ENCODE data around the gene CD40. TPM values are rescaled to one million over a fixed set of nuclear protein-coding genes. Genes with fewer than 3 reads are reported as not detected.

The CD40 gene
- total and polyA plus RNA-seq, 2 of the 8 experiments (the other 6 are each of a cell fraction or from before 2014, with no cell fraction given), result 14.5 to 18.8 TPM

DNA sequence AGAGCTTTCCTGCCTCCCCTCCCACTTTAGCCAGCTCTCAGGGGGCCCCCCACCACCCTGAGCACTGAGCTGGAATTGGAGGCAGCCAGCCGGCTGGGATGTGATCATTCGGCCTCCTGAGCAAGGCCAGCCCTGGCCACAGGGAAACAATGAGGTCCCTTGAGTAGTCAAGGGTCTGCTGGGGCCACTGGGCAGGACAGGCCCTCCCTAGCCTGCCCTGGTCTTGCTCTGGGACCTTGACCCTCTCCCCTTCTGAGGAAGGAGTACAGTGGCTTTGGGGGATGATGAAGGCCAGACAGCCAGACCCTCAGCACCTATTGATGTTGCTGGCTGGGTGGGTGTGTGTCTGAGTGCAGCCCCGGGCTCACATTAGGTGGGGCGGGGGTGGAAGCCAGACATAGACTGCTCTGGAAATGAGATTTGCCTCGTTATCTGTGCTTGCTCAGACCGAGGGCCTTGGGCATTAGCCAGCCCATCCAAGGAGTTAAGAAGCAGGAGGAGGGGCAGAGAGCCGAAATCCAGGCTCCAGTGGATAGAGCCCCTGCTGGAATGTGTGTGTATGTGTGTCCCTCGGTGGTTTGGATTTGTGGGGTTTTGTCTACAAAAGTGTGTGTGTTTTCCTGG is 21.3 kb downstream of the CD40 start:
- FAIRE-seq (no peak), DNase-seq (ENCODE audit: low read depth in 1 of 2, low spot score in 2 of 2) (no peak)
- Histone ChIP-seq H3K79me1 (ENCODE audit: low read depth, low read length) (no peaks in the 10 kb centered on the region), H4K5ac (ENCODE audit: insufficient read length, low read depth, low read length) (no peak overlapping the region), H2AK5ac (ENCODE audit: low read depth, low read length) (no peak overlapping the region), H3K36me3 (ENCODE audit: control insufficient read depth in 2 of 4, insufficient read depth in 4 of 4, low read length in 3 of 4) (no peaks in the 10 kb centered on the region), H2BK120ac (replicated peaks; ENCODE audit: low read depth, low read length) (no peak overlapping the region), H3K27me3 (replicated peaks in 1 of 4; ENCODE audit: control insufficient read depth in 3 of 4, extremely low read depth in 1 of 4, insufficient read depth in 3 of 4, low read length in 3 of 4) (no peaks in the 10 kb centered on the region), H3K56ac (replicated peaks; ENCODE audit: insufficient read length, low read depth, low read length) (no peak overlapping the region), H3K4me2 (ENCODE audit: insufficient read depth in 1 of 2, low read depth in 2 of 2, low read length in 2 of 2) (no peak overlapping the region; a peak in 1 of 4 replicates), H2BK12ac (ENCODE audit: low read depth, low read length) (peak overlapping the region; percentile 68; the same call in 1 of the 2 replicates), H3K27ac (ENCODE audit: low read depth, low read length) (no peak overlapping the region), H3K4ac (replicated peaks; ENCODE audit: insufficient read length, low read depth, low read length) (no peak overlapping the region), H2AFZ (ENCODE audit: low read length) (no peak overlapping the region), H2BK5ac (ENCODE audit: low read depth, low read length) (peak overlapping the region; percentile 24; the same call in 1 of the 2 replicates), H3K23me2 (ENCODE audit: low read depth, low read length) (no peaks in the 10 kb centered on the region), H2BK20ac (ENCODE audit: low read length) (peak overlapping the region; percentile 90; the same call in 1 of the 2 replicates), H2BK15ac (ENCODE audit: low read length) (0 out of 2 replicates have a peak overlapping the region, but pooled peaks have one; percentile 61), H3K4me3 (ENCODE audit: extremely low read depth in 1 of 4, insufficient read depth in 2 of 4, low read depth in 3 of 4, low read length in 4 of 4) (no peak overlapping the region), H3K9ac (replicated peaks in 1 of 4; ENCODE audit: extremely low read depth in 1 of 4, low read depth in 3 of 4, low read length in 3 of 4) (no peak overlapping the region; a peak in 1 of 7 replicates), H4K91ac (replicated peaks; ENCODE audit: insufficient read length, low read length) (peak overlapping the region; percentile 25), H4K8ac (ENCODE audit: extremely low read depth, insufficient read depth, low read length) (peak overlapping the region; percentile 42; the same call in 1 of the 2 replicates), H3K9me3 (ENCODE audit: insufficient read depth in 2 of 2, low read depth in 1 of 2, low read length in 1 of 2) (no peaks in the 10 kb centered on the region), H3K14ac (ENCODE audit: insufficient read length) (no peak overlapping the region), H3K79me2 (ENCODE audit: control insufficient read depth in 1 of 2, insufficient read depth in 2 of 2, low read length in 2 of 2) (no peaks in the 10 kb centered on the region), H4K20me1 (replicated peaks in 1 of 2; ENCODE audit: control insufficient read depth in 1 of 2, insufficient read depth in 2 of 2, low read length in 2 of 2) (no peaks in the 10 kb centered on the region), H3K23ac (ENCODE audit: insufficient read length) (no peak overlapping the region), H3K4me1 (replicated peaks in 1 of 4; ENCODE audit: control insufficient read depth in 3 of 4, insufficient read depth in 4 of 4, low read length in 3 of 4) (peaks cover 3 to 18% (median 11%) of the 10 kb centered on the region in 4 experiments), H3K18ac (ENCODE audit: extremely low read depth, low read length) (peak overlapping the region; percentile 32; the same call in 1 of the 2 replicates)
- no peak for TF ChIP-seq JUND (IDR thresholded peaks at IDR 0.05; ENCODE audit: low read length)
- TF ChIP-seq TBP (IDR thresholded peaks at IDR 0.05; ENCODE audit: low read depth, low read length), result no peak
- no peak for TF ChIP-seq RBBP5 (IDR thresholded peaks at IDR 0.05; ENCODE audit: borderline replicate concordance, low read depth, low read length)
- TF ChIP-seq, protein P1, sequence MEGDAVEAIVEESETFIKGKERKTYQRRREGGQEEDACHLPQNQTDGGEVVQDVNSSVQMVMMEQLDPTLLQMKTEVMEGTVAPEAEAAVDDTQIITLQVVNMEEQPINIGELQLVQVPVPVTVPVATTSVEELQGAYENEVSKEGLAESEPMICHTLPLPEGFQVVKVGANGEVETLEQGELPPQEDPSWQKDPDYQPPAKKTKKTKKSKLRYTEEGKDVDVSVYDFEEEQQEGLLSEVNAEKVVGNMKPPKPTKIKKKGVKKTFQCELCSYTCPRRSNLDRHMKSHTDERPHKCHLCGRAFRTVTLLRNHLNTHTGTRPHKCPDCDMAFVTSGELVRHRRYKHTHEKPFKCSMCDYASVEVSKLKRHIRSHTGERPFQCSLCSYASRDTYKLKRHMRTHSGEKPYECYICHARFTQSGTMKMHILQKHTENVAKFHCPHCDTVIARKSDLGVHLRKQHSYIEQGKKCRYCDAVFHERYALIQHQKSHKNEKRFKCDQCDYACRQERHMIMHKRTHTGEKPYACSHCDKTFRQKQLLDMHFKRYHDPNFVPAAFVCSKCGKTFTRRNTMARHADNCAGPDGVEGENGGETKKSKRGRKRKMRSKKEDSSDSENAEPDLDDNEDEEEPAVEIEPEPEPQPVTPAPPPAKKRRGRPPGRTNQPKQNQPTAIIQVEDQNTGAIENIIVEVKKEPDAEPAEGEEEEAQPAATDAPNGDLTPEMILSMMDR (IDR thresholded peaks at IDR 0.05; ENCODE audit: control extremely low read depth in 1 of 3, insufficient read depth in 1 of 3, low read depth in 1 of 3, low read length in 3 of 3), result peak in 1 of 3 experiments; percentile 6; a peak in 1 of 4 replicates
- no peak for TF ChIP-seq SRF (IDR thresholded peaks at IDR 0.05; ENCODE audit: low read depth, low read length)
- TF ChIP-seq EGR1 (IDR thresholded peaks at IDR 0.05; ENCODE audit: borderline replicate concordance, low read depth, low read length), result no peak
- POLR2A ChIA-PET (ENCODE audit: partially characterized antibody), result interaction anchor here (1.1 to 1.3 kb wide), 2 partner anchors 12 to 168 kb away, joined by 3 to 4 read pairs; no protein-coding TSS in a partner anchor
- 83% methylated on average over 8 of the region's 8 CpGs; no CpG with 5 or more reads in 1 of the 2 experiments for WGBS, 2 experiments (ENCODE audit: extremely low coverage in 1 of 2, insufficient coverage in 1 of 2, insufficient read length in 1 of 2, insufficient replicate concordance in 2 of 2, low coverage in 1 of 2, low lambda C conversion rate in 2 of 2, missing lambda C conversion rate in 1 of 2)
- CTCF ChIA-PET (ENCODE audit: partially characterized antibody), result interaction anchor here (1.2 to 1.9 kb wide), 6 partner anchors 11 to 166 kb away, joined by 3 to 10 read pairs (median 4); no protein-coding TSS in a partner anchor

Measured in H1 (cell line).